GM23248 (cell line): Measurements from ENCODE around the gene NKG7.

Experiments used
- EZH2 ChIP-seq: fragments of 200-600 bp; sonication (generic); IDR thresholded peaks from 2 replicates; pipeline ENCODE4 v1.6.1; 2018; ENCODE audit warnings: antibody characterized with exemption, mild to moderate bottlenecking; ENCODE audit not compliant: insufficient read depth, poor library complexity, severe bottlenecking
- EZH2phosphoT487 ChIP-seq: fragments of 200-600 bp; sonication (generic); IDR thresholded peaks from 2 replicates; pipeline ENCODE4 v1.6.1; 2018; ENCODE audit warnings: antibody characterized with exemption, moderate library complexity, mild to moderate bottlenecking, low read depth; ENCODE audit not compliant: insufficient read depth

DNA sequence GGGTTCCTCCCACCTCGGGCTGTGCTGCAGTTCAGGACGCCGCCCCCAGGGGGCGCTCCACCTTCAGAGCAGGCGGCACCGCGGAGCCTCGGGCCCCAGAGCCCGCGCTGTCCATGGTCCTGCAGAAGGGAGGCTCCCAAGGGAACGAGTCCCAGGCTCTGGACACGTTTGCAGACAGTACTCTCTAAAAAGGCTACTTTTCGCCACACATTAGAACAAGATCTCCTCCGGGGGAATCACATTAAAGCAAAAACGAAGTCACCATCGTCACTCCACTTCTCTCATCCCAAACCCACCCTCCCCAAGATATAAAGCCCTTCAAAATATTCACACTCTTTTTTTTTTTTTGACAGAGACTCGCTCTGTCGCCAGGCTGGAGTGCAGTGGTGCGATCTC is 49.6 kb upstream of the NKG7 start:
- no peak for TF ChIP-seq EZH2
- no peak for TF ChIP-seq EZH2phosphoT487
